Measurements from ENCODE around the gene PDLIM1.

Gene PDLIM1

DNA sequence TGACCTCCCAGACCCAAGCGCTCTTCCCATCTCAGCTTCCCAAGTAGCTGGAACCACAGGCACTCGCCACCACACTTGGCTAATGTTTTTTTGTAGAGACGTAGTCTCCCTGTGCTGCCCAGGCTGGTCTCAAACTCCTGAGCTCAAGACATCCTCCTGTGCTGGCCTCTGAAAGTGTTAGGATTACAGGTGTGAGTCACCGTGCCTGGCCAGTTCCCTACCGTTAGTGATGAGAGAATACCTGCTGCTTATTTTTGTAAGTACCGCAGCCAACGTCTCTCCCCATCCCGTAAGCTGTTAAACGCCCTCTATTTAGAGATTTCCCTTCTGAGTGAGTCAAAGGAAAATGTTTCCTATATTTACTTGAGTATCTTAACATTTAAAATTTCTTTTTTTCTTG lies 38.5 kb upstream of the PDLIM1 start:
- Histone ChIP-seq H3K27me3 (ENCODE audit: control insufficient read depth in 1 of 2, insufficient read depth in 2 of 2, low read length in 2 of 2) (no peaks in the 10 kb centered on the region), H3K27ac (ENCODE audit: low read depth, low read length) (no peak overlapping the region), H3K9me3 (ENCODE audit: low read length) (no peaks in the 10 kb centered on the region), H3K9ac (ENCODE audit: low read length) (no peak overlapping the region), H3K4me1 (ENCODE audit: insufficient read depth, low read length) (peaks cover 21% of the 10 kb centered on the region), H3K36me3 (ENCODE audit: insufficient read depth, low read length) (peaks cover 70% of the 10 kb centered on the region), H3K4me3 (ENCODE audit: low read depth in 1 of 2, low read length in 2 of 2) (no peak overlapping the region)

DNA sequence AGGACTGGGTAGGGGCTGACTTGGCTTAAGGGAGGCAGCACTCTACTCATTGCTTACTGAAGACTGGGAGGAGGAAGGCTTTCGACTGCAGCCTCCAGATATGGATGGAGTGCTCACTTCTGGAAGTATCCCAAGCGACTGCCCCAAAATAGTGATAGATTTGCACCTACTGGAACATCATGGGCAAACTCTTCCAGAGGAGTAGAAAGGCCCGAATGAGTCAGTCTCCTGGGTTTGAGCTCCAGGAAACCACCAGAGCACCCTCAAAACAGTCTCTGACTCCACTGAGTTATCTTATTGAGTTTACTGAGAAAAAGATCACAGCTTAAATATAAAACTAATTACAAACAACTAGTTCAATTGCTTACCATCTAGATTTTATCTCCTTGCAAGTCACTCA lies 37.2 kb upstream of the PDLIM1 start:
- Histone ChIP-seq H3K27ac (ENCODE audit: low read depth, low read length) (peak overlapping the region; percentile 12), H3K4me1 (ENCODE audit: insufficient read depth, low read length) (peaks cover 16% of the 10 kb centered on the region), H3K9ac (ENCODE audit: low read length) (no peak overlapping the region), H3K4me3 (ENCODE audit: low read depth in 1 of 2, low read length in 2 of 2) (no peak overlapping the region), H3K27me3 (ENCODE audit: control insufficient read depth in 1 of 2, insufficient read depth in 2 of 2, low read length in 2 of 2) (no peaks in the 10 kb centered on the region), H3K9me3 (ENCODE audit: low read length) (no peaks in the 10 kb centered on the region), H3K36me3 (ENCODE audit: insufficient read depth, low read length) (peaks cover 57% of the 10 kb centered on the region)

DNA sequence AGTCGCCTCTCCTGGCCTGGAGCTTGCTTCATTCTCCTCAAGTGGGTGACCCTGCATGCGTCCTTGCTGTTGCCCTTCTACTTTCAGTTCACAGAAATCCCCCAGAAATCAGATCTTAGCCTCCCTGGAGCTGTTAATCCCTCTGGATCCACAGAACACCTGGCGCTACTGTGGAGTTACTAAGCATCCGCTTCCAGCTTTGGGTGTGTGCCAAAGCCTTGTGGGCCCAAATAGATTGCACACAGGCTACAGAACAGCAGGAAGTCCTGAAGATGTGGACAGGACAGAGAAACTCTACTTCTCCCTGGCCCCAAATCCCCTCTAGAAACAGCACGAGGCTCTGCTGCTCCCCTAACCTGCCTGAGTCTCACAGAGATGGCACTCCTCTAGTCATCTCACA lies 36.6 kb upstream of the PDLIM1 start:
- no peak overlapping the region for H3K4me3 ChIP-seq (ENCODE audit: low read depth in 1 of 2, low read length in 2 of 2)
- H3K36me3 ChIP-seq (ENCODE audit: insufficient read depth, low read length): peaks cover 51% of the 10 kb centered on the region
- no peak overlapping the region for H3K9ac ChIP-seq (ENCODE audit: low read length)

DNA sequence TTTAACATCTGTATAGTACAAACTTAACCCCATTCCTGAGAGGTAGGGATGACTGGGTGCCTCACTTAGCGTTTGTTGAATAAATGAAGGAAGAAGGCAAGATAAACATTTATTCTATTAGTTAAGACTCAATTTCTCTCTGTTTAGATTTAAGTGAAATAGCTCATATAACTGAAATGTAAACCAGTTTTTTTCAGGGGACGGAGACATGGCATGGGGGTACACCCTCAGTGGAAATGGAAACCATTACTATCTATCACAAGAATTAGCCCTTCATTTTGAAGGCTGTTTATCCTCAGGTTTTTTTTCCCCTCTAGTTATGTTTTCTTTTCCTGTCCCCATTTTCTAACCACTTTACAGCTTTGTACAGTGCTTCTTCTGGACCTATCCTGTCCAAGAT lies 35.6 kb upstream of the PDLIM1 start:
- H3K9ac ChIP-seq (ENCODE audit: low read length): no peak overlapping the region
- peaks cover 49% of the 10 kb centered on the region for H3K36me3 ChIP-seq (ENCODE audit: insufficient read depth, low read length)
- H3K27me3 ChIP-seq (ENCODE audit: control insufficient read depth in 1 of 2, insufficient read depth in 2 of 2, low read length in 2 of 2): no peaks in the 10 kb centered on the region
- peaks cover 16% of the 10 kb centered on the region for H3K4me1 ChIP-seq (ENCODE audit: insufficient read depth, low read length)
- H3K4me3 ChIP-seq (ENCODE audit: low read depth in 1 of 2, low read length in 2 of 2): no peak overlapping the region
- no peak overlapping the region for H3K27ac ChIP-seq (ENCODE audit: low read depth, low read length)
- H3K9me3 ChIP-seq (ENCODE audit: low read length): no peaks in the 10 kb centered on the region

More for the DNA sequence above, 36.6 kb upstream of the PDLIM1 start:
- no peaks in the 10 kb centered on the region for H3K27me3 ChIP-seq (ENCODE audit: control insufficient read depth in 1 of 2, insufficient read depth in 2 of 2, low read length in 2 of 2)
- peak overlapping the region; percentile 12 for H3K27ac ChIP-seq (ENCODE audit: low read depth, low read length)
- H3K9me3 ChIP-seq (ENCODE audit: low read length): no peaks in the 10 kb centered on the region
- H3K4me1 ChIP-seq (ENCODE audit: insufficient read depth, low read length): peaks cover 16% of the 10 kb centered on the region

DNA sequence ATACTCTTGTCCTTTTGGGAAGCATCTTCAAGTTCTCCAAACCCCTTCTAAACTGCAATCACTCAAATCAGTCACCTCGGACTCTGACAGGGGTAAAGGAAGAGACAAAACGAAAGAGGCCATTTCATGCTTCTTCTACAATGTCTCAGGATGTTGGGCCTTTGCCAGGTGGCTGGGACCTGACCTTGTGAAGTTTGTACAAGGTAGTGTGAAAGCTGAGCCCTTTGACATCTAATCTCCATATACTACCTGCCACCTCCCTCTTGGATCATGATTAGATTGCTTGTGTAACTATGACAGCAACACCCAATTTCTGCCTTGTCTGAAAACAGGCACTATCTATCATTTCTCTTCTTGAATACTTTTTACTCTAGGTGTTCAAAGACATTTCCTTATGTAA lies 35.1 kb upstream of the PDLIM1 start:
- Histone ChIP-seq H3K9ac (ENCODE audit: low read length) (no peak overlapping the region), H3K36me3 (ENCODE audit: insufficient read depth, low read length) (peaks cover 49% of the 10 kb centered on the region), H3K9me3 (ENCODE audit: low read length) (no peaks in the 10 kb centered on the region), H3K4me1 (ENCODE audit: insufficient read depth, low read length) (peaks cover 16% of the 10 kb centered on the region), H3K4me3 (ENCODE audit: low read depth in 1 of 2, low read length in 2 of 2) (no peak overlapping the region), H3K27ac (ENCODE audit: low read depth, low read length) (no peak overlapping the region), H3K27me3 (ENCODE audit: control insufficient read depth in 1 of 2, insufficient read depth in 2 of 2, low read length in 2 of 2) (no peaks in the 10 kb centered on the region)

- peaks cover 16% of the 10 kb centered on the region for H3K4me1 ChIP-seq (ENCODE audit: insufficient read depth, low read length)
- no peak overlapping the region for H3K27ac ChIP-seq (ENCODE audit: low read depth, low read length)
- no peaks in the 10 kb centered on the region for H3K27me3 ChIP-seq (ENCODE audit: control insufficient read depth in 1 of 2, insufficient read depth in 2 of 2, low read length in 2 of 2)
- H3K36me3 ChIP-seq (ENCODE audit: insufficient read depth, low read length): peaks cover 53% of the 10 kb centered on the region
- H3K9me3 ChIP-seq (ENCODE audit: low read length): no peaks in the 10 kb centered on the region
- no peak overlapping the region for H3K4me3 ChIP-seq (ENCODE audit: low read depth in 1 of 2, low read length in 2 of 2)
- H3K9ac ChIP-seq (ENCODE audit: low read length): no peak overlapping the region
Measured at GRCh38 chr10:95324436-95325268, 33.8 kb upstream of the PDLIM1 start.

DNA sequence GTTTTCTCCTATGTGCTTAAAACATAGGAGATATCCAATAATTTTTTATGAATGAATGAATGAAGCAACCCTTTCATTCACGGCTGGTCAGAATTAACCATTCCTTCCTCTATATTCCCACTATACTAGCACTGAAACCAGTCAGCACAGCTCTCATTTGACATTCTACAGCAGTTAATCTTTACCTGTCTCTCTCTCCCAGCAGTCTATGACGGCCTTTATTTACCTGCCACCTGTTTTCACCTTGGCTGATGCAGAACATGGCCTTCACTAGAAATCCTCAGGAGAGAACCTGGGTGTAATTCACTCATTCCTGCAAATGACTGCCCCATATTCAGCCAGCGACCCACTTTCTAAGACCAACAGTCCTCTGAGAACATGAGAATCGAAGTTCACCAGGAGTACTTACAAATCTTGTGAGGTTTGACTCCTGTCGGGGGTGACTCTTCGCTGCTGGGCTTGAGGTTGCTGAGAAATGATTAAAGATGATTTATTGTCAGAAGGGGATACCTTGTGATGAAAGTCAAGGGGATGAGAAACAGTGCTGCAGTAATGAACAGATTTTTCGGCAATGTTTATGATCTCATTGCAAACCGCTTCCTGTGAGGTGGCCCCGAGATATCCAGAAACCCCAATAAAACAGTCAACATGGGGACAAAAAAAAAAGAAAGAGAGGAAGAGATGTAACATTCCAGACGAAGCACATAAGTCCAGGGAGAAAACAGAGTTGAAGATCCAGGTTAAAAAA lies 30.9 kb upstream of the PDLIM1 start:
- Histone ChIP-seq H3K9ac (ENCODE audit: low read length) (no peak overlapping the region), H3K27ac (ENCODE audit: low read depth, low read length) (no peak overlapping the region), H3K36me3 (ENCODE audit: insufficient read depth, low read length) (peaks cover 42% of the 10 kb centered on the region), H3K9me3 (ENCODE audit: low read length) (no peaks in the 10 kb centered on the region), H3K27me3 (ENCODE audit: control insufficient read depth in 1 of 2, insufficient read depth in 2 of 2, low read length in 2 of 2) (no peaks in the 10 kb centered on the region), H3K4me3 (ENCODE audit: low read depth in 1 of 2, low read length in 2 of 2) (no peak overlapping the region), H3K4me1 (ENCODE audit: insufficient read depth, low read length) (no peaks in the 10 kb centered on the region)

DNA sequence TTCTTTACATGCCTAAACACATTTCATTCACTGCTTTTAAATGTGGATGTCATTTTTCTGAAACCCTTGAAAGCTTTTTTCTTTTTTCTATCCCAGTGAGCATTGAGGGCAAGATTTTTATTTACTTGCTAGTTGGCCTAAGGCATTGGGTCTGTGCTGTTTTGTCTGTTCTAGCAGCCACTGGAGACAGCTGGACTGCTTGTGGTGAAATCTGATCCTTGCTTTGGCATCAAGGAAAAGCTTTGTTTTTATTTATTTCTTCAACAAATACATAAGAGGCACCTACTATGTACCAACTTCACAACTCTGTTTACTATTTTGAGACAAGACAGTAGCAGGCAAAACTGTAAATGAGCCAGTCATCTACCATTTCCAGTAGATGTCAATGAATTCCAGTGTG lies 28.4 kb upstream of the PDLIM1 start:
- no peak overlapping the region for H3K27ac ChIP-seq (ENCODE audit: low read depth, low read length)
- H3K27me3 ChIP-seq (ENCODE audit: control insufficient read depth in 1 of 2, insufficient read depth in 2 of 2, low read length in 2 of 2): no peaks in the 10 kb centered on the region
- peaks cover 14% of the 10 kb centered on the region for H3K4me1 ChIP-seq (ENCODE audit: insufficient read depth, low read length)
- H3K36me3 ChIP-seq (ENCODE audit: insufficient read depth, low read length): peaks cover 62% of the 10 kb centered on the region
- no peak overlapping the region for H3K4me3 ChIP-seq (ENCODE audit: low read depth in 1 of 2, low read length in 2 of 2)
- no peak overlapping the region for H3K9ac ChIP-seq (ENCODE audit: low read length)
- H3K9me3 ChIP-seq (ENCODE audit: low read length): no peaks in the 10 kb centered on the region

DNA sequence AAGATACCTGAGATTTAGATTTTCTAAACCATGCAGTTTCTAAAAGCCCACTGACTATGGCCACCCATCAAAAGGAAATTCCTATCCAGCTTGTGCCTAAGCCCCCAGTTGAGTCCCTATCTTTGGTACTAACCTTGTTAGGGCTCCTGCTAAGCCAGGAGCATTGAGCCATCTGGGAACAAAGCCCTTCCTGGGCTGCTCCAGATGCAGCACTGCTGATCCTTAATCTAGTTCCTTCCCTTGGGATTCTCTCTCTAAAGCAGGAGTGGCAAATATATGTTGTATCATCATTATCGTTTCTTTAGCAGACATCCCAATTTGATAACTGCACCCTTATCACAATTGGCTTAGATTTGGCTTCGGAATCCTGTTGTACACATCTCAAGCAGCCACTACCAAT lies 24.7 kb upstream of the PDLIM1 start:
- Histone ChIP-seq H3K9ac (ENCODE audit: low read length) (no peak overlapping the region), H3K27ac (ENCODE audit: low read depth, low read length) (no peak overlapping the region), H3K4me3 (ENCODE audit: low read depth in 1 of 2, low read length in 2 of 2) (no peak overlapping the region), H3K9me3 (ENCODE audit: low read length) (no peaks in the 10 kb centered on the region), H3K4me1 (ENCODE audit: insufficient read depth, low read length) (peaks cover 39% of the 10 kb centered on the region), H3K27me3 (ENCODE audit: control insufficient read depth in 1 of 2, insufficient read depth in 2 of 2, low read length in 2 of 2) (no peaks in the 10 kb centered on the region), H3K36me3 (ENCODE audit: insufficient read depth, low read length) (peaks cover 62% of the 10 kb centered on the region)

GRCh38 chr10:95314192-95314918 lies 23.6 kb upstream of the PDLIM1 start:
- H3K4me3 ChIP-seq (ENCODE audit: low read depth in 1 of 2, low read length in 2 of 2): no peak overlapping the region
- H3K9me3 ChIP-seq (ENCODE audit: low read length): no peaks in the 10 kb centered on the region
- H3K9ac ChIP-seq (ENCODE audit: low read length): no peak overlapping the region
- no peak overlapping the region for H3K27ac ChIP-seq (ENCODE audit: low read depth, low read length)
- H3K4me1 ChIP-seq (ENCODE audit: insufficient read depth, low read length): peaks cover 49% of the 10 kb centered on the region
- no peaks in the 10 kb centered on the region for H3K27me3 ChIP-seq (ENCODE audit: control insufficient read depth in 1 of 2, insufficient read depth in 2 of 2, low read length in 2 of 2)
- peaks cover 53% of the 10 kb centered on the region for H3K36me3 ChIP-seq (ENCODE audit: insufficient read depth, low read length)

DNA sequence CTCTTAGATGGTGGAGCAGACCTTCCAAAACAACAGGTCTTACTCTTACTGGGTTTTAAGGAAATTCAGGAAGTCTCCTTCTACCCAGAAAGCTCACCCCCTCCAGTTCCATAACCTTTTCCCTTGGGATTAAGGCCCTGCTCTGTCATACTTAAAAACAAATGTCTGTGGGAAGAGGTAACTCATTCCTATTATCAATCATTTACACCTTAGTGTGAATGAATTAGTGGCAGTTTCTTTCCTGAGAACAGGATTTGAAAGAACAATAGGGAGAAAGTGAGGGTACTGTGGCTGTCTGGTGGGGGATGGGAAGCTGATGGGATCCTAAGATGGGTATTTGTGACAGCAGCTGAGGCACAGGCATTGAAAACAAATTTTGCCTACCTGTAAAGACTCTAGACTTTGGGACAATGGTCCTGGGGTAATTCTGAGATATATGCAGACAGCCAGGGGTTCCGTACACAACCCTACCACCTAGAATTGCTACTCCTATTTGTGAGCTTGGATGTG lies 22.2 kb upstream of the PDLIM1 start:
- peaks cover 56% of the 10 kb centered on the region for H3K4me1 ChIP-seq (ENCODE audit: insufficient read depth, low read length)
- no peaks in the 10 kb centered on the region for H3K27me3 ChIP-seq (ENCODE audit: control insufficient read depth in 1 of 2, insufficient read depth in 2 of 2, low read length in 2 of 2)
- no peak overlapping the region for H3K27ac ChIP-seq (ENCODE audit: low read depth, low read length)
- no peaks in the 10 kb centered on the region for H3K9me3 ChIP-seq (ENCODE audit: low read length)
- no peak overlapping the region for H3K9ac ChIP-seq (ENCODE audit: low read length)
- peaks cover 49% of the 10 kb centered on the region for H3K36me3 ChIP-seq (ENCODE audit: insufficient read depth, low read length)
- no peak overlapping the region for H3K4me3 ChIP-seq (ENCODE audit: low read depth in 1 of 2, low read length in 2 of 2)

Measured in muscle layer of colon (tissue), 2 donors.